Activated CD8-positive, alpha-beta memory T cell treated with anti-CD3 and anti-CD28 coated beads for 48 hours (primary cell): Measurements from ENCODE around the gene SCGB3A2.

Experiments
- DNase-seq, 3 experiments: peaks; one replicate each; pipeline ENCODE4 v3.0.0-alpha.2; 2020; ENCODE audit warnings: low read depth in 2 of 3, low spot score in 2 of 3

The SCGB3A2 gene

DNA sequence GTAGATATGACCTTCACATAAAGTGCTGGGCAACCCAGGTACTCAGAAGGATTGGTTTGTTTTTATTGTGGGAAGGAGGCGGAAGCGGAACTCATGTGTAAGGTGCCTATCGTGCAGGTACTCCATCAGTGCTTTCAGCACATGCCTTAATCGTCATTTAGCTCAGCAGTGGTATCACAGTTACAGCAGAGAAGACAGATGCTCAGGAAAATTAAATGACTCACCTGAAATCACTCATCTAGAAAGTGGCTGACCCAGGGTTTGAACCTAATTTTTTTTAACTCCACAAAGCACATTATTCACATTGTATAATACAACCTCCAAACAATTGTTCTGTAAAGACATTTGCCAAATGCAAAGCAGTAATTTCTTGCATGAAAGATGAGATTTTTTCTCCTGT lies 25.6 kb downstream of the SCGB3A2 start:
- DNase-seq, result no peak

DNA sequence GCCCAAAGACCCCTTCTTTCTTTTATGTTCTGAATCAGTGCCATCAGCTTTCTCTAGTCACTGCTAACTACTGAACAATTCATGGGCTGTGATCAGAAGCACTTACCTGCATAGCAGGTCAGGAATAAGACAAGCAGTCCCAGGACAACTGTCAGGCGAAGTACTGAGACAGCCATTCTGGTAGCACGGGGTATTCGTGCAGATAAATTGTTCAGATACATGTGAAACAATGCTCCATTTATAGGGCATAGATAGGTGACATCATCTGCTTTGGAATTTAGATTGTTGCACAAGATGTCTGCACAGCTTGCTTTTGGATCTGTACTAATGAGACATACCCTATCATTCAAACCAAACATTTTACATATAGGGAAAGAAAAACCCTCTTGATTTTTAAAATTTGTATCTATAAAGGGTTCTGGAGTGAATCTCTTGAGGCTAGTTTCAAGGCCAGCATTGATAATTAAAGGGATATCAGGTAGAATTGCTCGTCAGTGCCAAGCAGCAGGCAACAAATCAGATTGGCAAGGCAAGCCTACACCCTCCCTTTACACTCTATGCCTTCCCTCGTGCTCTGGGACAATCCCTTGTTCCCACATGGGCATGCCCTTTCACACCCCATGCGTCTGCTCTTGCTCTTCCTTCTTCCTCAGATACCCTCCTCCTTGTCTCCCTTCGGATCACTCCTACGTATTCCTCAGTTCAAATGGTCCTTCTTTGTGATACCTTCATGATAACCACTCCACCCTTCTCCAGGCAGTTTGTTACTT lies 28.0 kb downstream of the SCGB3A2 start, which contains the start of gene C5orf46:
TSS of gene C5orf46 (minus strand) at position 213 of the 770 bp plus-strand sequence. CDS start at position 176, 37 bp downstream.
- no peak for DNase-seq

DNA sequence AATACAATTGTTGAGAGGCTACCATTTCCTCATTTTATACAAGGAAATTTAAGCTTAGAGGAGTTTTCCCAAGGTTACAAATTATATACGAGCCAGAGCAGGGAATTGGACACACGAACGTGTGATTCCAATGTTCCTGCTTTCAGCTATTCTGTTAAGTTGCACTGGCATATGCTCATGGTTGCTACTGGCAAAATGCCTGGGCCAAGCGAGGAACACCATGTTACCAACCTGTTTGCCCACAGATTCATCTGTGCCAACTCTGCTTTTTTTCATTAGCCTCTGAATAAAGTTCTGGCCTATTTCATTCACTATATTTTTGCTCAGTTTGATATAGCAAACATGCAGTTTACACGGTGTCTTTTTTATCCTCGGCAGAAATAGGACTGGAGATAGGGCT lies 32.9 kb downstream of the SCGB3A2 start:
- no peak for DNase-seq

DNA sequence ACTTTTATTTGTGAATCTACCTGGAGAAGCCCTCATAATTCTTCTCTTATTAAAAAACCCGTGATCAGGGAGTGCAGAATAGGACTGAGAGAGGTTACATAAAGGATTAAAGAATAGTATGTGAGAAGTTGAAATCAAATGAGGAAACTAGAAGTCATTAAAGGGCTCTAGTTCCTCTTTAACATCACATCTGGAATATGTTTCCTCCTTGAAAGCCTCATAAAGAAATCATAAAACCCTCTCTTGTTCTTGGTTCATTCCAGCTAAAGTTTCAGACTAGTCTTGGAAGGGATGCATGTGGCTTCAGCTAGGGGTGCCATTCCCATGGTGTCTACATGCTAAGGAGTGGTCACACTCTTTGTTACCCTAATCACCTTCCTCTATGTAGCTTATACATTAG lies 33.5 kb downstream of the SCGB3A2 start:
- DNase-seq, result no peak

DNA sequence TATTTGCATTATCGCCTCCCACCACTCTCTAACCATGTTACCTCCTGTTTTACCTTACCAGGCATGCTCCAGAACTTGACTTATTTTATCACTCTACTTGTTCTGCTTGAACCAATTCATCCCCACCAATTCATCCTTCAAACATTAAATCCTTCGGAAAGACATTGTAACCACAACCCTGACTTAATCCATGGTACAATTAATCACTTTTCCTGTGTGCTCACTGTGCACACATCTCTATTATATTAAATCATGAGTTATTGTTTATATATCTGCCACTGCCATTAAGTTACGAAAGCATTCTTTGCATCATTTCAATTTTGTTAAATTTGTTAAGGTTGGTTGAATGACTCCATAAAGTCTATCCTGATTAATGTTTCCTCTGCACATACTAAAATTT lies 35.3 kb downstream of the SCGB3A2 start:
- DNase-seq, result no peak

DNA sequence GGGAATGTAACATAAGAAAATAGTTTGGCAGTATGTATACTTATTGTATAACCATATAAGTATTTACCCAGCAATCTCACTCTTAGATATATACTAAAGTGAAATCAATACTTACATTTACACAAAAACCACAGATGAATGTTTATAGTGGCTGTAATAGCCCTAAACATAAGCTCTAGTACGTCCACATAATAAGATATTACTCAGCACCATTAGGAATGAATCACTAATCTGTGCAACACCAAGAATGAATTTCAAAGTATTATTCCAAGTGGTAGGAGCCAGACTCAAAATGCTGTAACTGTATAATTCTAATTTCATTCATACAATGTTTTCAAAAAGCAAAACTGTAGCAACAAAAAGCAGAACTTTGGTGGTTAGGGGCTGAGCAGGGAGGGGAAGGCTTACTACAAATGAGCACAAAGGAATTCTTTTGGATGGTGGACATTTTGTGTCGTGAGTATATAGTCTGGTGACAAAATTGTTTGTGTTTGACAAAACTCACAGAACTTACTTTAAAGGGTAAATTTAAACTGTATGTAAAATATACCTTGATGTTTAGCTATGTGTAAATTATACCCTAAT lies 39.7 kb downstream of the SCGB3A2 start:
- DNase-seq, result no peak

DNA sequence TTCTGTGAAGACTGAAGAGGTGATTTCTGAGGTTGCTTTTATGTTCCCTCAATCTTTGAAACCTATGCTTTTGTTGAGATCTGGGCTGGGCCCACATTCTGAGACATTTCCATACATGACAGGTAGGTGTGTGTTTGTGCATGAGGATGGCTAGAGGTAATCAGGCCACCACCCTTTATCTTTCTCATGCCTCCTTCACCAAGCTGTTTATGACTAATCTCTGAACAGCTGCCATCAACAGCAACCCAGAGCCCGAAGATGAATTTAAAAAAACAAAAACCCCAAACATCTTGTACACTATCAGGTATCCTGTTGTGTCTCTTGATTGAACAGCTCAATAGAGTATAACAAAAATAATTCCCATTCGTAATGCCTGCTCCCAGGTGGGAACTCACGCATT lies 40.4 kb downstream of the SCGB3A2 start:
- no peak for DNase-seq

DNA sequence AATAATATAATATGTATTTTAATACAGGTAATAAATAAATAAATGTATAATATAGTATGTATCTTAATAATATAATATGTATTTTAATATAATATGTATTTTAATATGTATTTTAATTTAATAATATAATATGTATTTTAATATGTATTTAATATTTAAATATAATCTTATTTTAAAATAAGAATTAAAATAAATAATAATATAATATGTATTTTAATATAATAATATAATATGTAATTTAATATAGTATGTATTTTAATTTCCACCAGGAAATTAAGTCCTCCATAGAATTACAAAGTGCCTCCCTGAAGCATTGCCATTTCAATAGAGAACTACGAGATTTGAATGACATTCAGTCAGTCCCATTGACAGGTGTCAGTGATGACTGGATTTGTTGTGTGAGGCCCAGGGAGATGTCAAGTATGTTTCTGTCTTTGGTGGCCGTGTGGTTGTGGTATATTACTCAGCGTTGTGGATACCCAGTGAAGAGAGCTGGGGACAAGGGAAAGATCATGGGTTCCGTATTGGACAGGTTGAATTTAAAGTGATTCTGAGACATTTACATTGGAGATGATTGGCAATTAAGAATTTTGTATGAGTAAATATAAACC lies 42.0 kb downstream of the SCGB3A2 start:
- DNase-seq, result no peak

DNA sequence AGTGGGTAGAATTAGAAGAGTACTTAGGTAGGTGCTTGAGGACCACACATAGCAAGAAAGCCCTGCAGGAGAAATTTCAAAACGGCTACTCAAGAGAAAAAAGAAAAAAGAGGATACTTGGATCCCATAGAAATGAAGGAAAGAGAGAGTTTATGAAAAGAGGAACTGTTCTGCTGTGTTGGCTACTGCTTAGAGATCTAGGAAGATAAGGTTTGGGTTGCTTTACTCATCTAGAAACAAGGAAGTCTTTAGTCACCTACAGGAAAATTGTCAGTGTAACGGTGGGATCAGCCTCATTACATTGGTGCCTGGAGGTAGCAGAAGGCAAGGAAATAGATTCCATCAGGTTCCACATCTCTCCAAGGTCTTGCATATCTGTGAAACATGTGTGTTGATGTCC lies 42.6 kb downstream of the SCGB3A2 start:
- no peak for DNase-seq

DNA sequence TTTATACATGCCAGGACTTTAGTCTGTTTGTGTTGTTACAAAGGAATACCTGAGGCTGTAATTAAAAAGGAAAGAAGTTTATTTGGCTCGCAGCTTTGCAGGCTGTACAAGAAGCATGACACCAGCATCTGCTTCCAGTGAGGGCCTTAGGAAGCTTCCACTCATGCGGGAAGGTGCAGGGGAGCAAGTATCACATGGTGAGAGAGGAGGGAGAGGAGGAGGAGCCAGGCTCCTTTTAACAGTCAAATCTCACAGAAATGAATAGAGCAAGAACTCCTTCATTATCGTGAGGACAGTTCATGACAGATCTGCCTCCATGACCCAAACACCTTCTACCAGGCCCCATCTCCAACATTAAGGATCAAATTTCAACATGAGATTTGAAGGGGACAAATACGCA lies 46.5 kb downstream of the SCGB3A2 start:
- no peak for DNase-seq

DNA sequence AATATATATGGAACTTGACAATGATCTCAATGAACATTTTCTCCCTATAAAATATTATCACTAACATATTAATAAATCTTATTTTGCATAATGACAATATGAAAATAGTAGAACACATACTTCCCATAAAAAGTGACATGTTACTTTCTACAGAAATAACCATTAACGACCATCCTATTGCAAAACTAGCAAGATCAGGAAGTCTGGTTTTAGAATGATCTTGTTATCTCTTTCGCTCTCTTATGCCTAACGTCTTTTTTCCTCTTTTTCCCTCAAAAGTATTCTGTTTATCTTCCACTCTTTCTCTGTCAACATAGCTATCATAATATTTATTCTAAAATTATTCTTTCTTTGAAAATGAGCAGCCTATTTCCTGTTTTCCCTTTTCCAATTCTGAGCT lies 49.4 kb downstream of the SCGB3A2 start:
- DNase-seq, result no peak

DNA sequence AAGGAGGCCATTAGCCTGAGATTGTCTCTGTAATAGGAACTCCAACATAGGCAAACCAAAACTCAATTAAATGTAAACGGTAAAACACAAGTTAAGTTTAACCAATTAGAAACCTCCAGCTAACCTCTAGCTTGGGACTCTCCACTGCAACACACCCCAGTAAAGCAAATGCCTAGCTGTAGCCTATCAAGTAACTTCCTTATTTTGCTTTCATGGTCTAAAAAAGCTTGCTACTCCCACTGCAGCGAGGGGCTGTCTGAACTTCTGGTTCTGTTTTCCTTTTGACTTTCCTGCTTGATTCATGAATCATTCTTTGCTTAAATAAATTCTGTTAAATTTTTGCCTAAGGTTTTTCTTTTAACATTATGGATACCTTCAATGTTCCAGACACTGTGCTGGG lies 52.3 kb downstream of the SCGB3A2 start:
- DNase-seq, result no peak
